ENCODE measurements around the gene PDE3B. TPM values are rescaled to one million over a fixed set of nuclear protein-coding genes. Genes with fewer than 3 reads are reported as not detected.
A peak's percentile ranks its signal among the peaks of the same experiment; 100 is the strongest.

PDE3B gene
- total RNA-seq, 2 donors from 2014 or later, result 9.4 to 11.7 TPM

DNA sequence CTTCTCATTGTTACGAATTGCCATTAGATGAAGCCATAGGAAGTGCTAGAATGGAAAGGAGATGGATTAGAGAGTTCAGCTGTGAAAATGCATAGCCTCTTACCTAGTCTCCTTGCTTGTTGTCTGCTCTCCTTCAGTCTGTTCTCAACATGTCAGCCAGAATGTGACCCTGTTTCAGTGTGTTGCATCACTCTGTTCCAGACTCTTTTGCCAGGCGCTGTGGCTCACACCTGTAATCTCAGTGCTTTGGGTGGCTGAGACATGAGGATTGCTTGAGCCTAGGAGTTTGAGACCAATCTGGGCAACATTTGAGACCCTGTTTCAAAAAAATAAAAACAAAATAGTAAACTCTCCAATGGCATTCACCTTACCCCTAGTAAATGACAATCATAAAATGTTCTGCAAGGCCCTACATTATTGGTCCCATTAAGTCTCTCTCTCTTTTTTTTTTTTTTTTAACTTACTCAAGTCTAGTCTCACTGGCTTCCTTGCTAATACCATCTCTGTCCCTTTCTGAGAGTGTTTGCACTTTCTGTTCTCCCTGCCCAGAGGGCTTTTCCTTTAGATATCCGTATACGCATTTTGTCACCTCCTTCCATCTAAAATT, 209.1 kb downstream of the PDE3B start:
- H3K27ac ChIP-seq (ENCODE audit: low read depth, low read length), result no peak overlapping the region
- H3K4me1 ChIP-seq (ENCODE audit: control insufficient read depth, insufficient read depth, low read length), result no peaks in the 10 kb centered on the region
- Mint-ChIP-seq H3K27me3 (ENCODE audit: insufficient read depth) (no peaks in the 10 kb centered on the region), H3K9me3 (peaks cover 14% of the 10 kb centered on the region), H3K27ac (peak overlapping the region; percentile 22), H3K4me1 (no peaks in the 10 kb centered on the region), H3K4me3 (no peak overlapping the region), H3K36me3 (ENCODE audit: low read depth) (no peaks in the 10 kb centered on the region)
- no peak overlapping the region for H3K9ac ChIP-seq (ENCODE audit: extremely low read depth, low read length, poor library complexity, severe bottlenecking)
- 89 to 91% methylated on average over 4 of the region's 4 CpGs for WGBS, 2 experiments (ENCODE audit: insufficient coverage in 1 of 2, insufficient read length in 1 of 2)
- TF ChIP-seq, protein P1, sequence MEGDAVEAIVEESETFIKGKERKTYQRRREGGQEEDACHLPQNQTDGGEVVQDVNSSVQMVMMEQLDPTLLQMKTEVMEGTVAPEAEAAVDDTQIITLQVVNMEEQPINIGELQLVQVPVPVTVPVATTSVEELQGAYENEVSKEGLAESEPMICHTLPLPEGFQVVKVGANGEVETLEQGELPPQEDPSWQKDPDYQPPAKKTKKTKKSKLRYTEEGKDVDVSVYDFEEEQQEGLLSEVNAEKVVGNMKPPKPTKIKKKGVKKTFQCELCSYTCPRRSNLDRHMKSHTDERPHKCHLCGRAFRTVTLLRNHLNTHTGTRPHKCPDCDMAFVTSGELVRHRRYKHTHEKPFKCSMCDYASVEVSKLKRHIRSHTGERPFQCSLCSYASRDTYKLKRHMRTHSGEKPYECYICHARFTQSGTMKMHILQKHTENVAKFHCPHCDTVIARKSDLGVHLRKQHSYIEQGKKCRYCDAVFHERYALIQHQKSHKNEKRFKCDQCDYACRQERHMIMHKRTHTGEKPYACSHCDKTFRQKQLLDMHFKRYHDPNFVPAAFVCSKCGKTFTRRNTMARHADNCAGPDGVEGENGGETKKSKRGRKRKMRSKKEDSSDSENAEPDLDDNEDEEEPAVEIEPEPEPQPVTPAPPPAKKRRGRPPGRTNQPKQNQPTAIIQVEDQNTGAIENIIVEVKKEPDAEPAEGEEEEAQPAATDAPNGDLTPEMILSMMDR (conservative IDR thresholded peaks at IDR 0.05), result no peak
- H3K4me3 ChIP-seq (ENCODE audit: low read length), result no peak overlapping the region
- no peaks in the 10 kb centered on the region for H3K36me3 ChIP-seq (ENCODE audit: control insufficient read depth, insufficient read depth, low read length)
- DNase-seq, result no peak
- no peaks in the 10 kb centered on the region for H3K27me3 ChIP-seq (ENCODE audit: control insufficient read depth, insufficient read depth, low read length, poor library complexity, severe bottlenecking)
- peaks cover 14% of the 10 kb centered on the region for H3K9me3 ChIP-seq (ENCODE audit: control insufficient read depth, low read length)

DNA sequence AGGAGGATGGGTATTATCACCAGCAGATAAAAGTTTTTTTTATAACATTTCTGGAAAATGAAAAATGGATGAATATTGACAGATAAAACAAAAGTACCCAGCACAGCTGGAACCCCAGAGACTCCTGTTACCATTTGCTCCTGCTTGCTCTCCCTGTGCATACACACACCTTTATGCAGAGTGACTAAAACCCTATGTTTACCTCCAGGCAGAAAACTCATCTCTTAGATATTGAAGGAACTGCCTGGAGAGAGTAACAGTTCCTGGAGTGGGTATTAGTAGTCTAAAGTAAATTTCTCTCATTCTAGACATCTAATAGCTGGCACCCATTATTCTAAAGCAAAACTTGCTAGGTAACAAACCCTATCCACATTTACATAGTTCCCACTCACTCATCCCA, 210.5 kb downstream of the PDE3B start:
- Histone ChIP-seq H3K4me3 (ENCODE audit: low read length) (no peak overlapping the region), H3K9me3 (ENCODE audit: control insufficient read depth, low read length) (peaks cover 14% of the 10 kb centered on the region), H3K27ac (ENCODE audit: low read depth, low read length) (no peak overlapping the region), H3K4me1 (ENCODE audit: control insufficient read depth, insufficient read depth, low read length) (no peaks in the 10 kb centered on the region), H3K27me3 (ENCODE audit: control insufficient read depth, insufficient read depth, low read length, poor library complexity, severe bottlenecking) (no peaks in the 10 kb centered on the region), H3K36me3 (ENCODE audit: control insufficient read depth, insufficient read depth, low read length) (no peaks in the 10 kb centered on the region), H3K9ac (ENCODE audit: extremely low read depth, low read length, poor library complexity, severe bottlenecking) (no peak overlapping the region)
- no peaks in the 10 kb centered on the region for H3K36me3 Mint-ChIP-seq (ENCODE audit: low read depth)
- DNase-seq, result no peak
- H3K4me3 Mint-ChIP-seq, result no peak overlapping the region
- H3K27ac Mint-ChIP-seq, result no peak overlapping the region
- no peaks in the 10 kb centered on the region for H3K4me1 Mint-ChIP-seq
- TF ChIP-seq, protein P1 (conservative IDR thresholded peaks at IDR 0.05), result no peak
- H3K9me3 Mint-ChIP-seq, result peaks cover 11% of the 10 kb centered on the region
- H3K27me3 Mint-ChIP-seq (ENCODE audit: insufficient read depth), result no peaks in the 10 kb centered on the region

DNA sequence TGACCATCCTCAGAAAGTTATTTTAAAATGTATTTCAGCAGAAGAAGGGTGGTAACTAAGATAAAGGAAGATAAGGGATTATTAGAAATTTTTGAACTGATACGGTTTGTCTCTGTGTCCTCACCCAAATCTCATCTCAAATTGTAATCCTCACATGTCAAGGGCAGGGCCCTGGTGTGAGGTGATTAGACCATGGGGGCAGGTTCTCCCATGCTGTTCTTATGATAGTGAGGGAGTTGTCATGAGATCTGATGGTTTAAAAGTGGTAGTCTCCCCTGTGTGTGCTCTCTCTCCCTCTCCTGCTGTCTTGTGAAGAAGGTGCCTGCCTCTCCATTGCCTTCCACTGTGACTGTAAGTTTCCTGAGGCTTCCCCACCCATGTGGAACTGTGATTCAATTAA, 212.3 kb downstream of the PDE3B start:
- no peaks in the 10 kb centered on the region for H3K4me1 ChIP-seq (ENCODE audit: control insufficient read depth, insufficient read depth, low read length)

More for the DNA sequence above, 212.3 kb downstream of the PDE3B start:
- Histone ChIP-seq H3K27ac (ENCODE audit: low read depth, low read length) (no peak overlapping the region), H3K4me3 (ENCODE audit: low read length) (peak overlapping the region; percentile 38), H3K9ac (ENCODE audit: extremely low read depth, low read length, poor library complexity, severe bottlenecking) (no peak overlapping the region), H3K27me3 (ENCODE audit: control insufficient read depth, insufficient read depth, low read length, poor library complexity, severe bottlenecking) (no peaks in the 10 kb centered on the region), H3K9me3 (ENCODE audit: control insufficient read depth, low read length) (peaks cover 14% of the 10 kb centered on the region), H3K36me3 (ENCODE audit: control insufficient read depth, insufficient read depth, low read length) (no peaks in the 10 kb centered on the region)
- peaks cover 11% of the 10 kb centered on the region for H3K9me3 Mint-ChIP-seq
- TF ChIP-seq, protein P1 (conservative IDR thresholded peaks at IDR 0.05), result no peak
- no peaks in the 10 kb centered on the region for H3K4me1 Mint-ChIP-seq
- H3K27me3 Mint-ChIP-seq (ENCODE audit: insufficient read depth), result no peaks in the 10 kb centered on the region
- H3K27ac Mint-ChIP-seq, result no peak overlapping the region
- H3K4me3 Mint-ChIP-seq, result no peak overlapping the region
- no peaks in the 10 kb centered on the region for H3K36me3 Mint-ChIP-seq (ENCODE audit: low read depth)
- peak; percentile 42 for DNase-seq
- WGBS, 2 experiments (ENCODE audit: insufficient coverage in 1 of 2, insufficient read length in 1 of 2), result no CpG with 5 or more reads among the region's 1 CpG
